Vagina (tissue), 2 donors: ENCODE data around the gene DNAAF3. TPM values are rescaled to one million over a fixed set of nuclear protein-coding genes. Genes with fewer than 3 reads are reported as not detected.

ENCODE experiments used
- DNase-seq, 2 donors: peaks; one replicate each; pipeline ENCODE4 v3.0.0-alpha.2; 2017; ENCODE audit errors: extremely low spot score in 2 of 2
- H3K27ac ChIP-seq: fragments of 200-600 bp; sonication (generic); one replicate; pipeline ENCODE4 v1.5.1; 2019
- H3K27me3 ChIP-seq: fragments of 200-600 bp; sonication (generic); one replicate; pipeline ENCODE4 v1.5.1; 2019
- H3K36me3 ChIP-seq, 2 donors: fragments of 200-600 bp; sonication (generic); one replicate each; pipeline ENCODE4 v1.5.1; 2017 to 2019
- H3K4me1 ChIP-seq: fragments of 200-600 bp; sonication (generic); one replicate; pipeline ENCODE4 v1.5.1; 2019
- H3K4me3 ChIP-seq, 2 donors: fragments of 200-600 bp; sonication (generic); 1 replicate in 1 of 2; 2 replicates in 1 of 2; pipeline ENCODE4 v1.5.1; 2016 to 2019
- H3K9me3 ChIP-seq: fragments of 200-600 bp; sonication (generic); one replicate; pipeline ENCODE4 v1.5.1; 2019
- POLR2A ChIP-seq, 2 donors: fragments of 450-650 bp; IDR thresholded peaks; one replicate each; pipeline ENCODE4 v1.6.1; 2017; ENCODE audit warnings: antibody characterized with exemption in 2 of 2, mild to moderate bottlenecking in 2 of 2, moderate library complexity in 2 of 2
- POLR2AphosphoS5 ChIP-seq, 2 donors: sonication (generic); formaldehyde crosslinking; IDR thresholded peaks; one replicate each; pipeline ENCODE4 v1.9.0; 2017; ENCODE audit warnings: antibody characterized with exemption in 2 of 2, mild to moderate bottlenecking in 2 of 2, low read depth in 1 of 2; ENCODE audit not compliant: insufficient read depth in 1 of 2
- intact Hi-C: fragments of 100-400 bp; cut with DNase I; formaldehyde crosslinking; loops from one replicate; pipeline ENCODE4 v1.15.1; 2023
- total RNA-seq: library from RNA; depleted of rRNA; stranded (reverse); fragments of >200 nt; gene quantifications from one replicate; pipeline ENCODE4 v1.2.3, GENCODE V29; 2016
- TF ChIP-seq, protein P1 (sequence below), 3 experiments: fragments of 450-650 bp in 2 of 3; fragments of 200-600 bp in 1 of 3; sonication (generic) in 1 of 3; IDR thresholded peaks; one replicate each; pipeline ENCODE4 v1.5.1; 2017 to 2019; ENCODE audit warnings: antibody characterized with exemption in 3 of 3, mild to moderate bottlenecking in 2 of 3, moderate library complexity in 2 of 3

The DNAAF3 gene
- total RNA-seq, 1 donor from 2014 or later, result 5.6 TPM

DNA sequence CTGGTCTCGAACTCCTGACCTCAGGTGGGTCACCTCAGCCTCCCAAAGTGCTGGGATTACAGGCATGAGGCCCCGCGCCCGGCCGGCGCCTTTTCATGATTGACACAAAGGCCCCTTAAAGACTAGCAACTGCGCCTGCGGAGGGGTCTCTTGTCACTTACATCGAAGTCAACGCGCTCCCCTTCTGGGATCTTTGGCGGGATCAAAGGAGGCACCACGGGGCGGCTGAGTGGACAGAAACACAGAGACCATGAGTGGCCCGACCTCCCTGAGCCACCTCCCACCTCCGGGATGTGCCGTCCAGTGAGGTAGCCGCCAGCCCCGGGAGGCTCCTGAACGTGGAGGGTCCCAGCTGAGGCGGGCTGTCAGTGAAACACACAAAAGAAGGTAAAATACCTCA, 24.7 kb downstream of the DNAAF3 start:
- no peak overlapping the region for H3K4me3 ChIP-seq
- H3K9me3 ChIP-seq, result no peaks in the 10 kb centered on the region
- no peak for DNase-seq
- H3K36me3 ChIP-seq, result no peaks in the 10 kb centered on the region
- H3K27me3 ChIP-seq, result peaks cover 4% of the 10 kb centered on the region
- H3K4me1 ChIP-seq, result peaks cover 9% of the 10 kb centered on the region
- H3K27ac ChIP-seq, result no peak overlapping the region
- no peak for TF ChIP-seq POLR2A (IDR thresholded peaks at IDR 0.05)
- no peak for TF ChIP-seq POLR2AphosphoS5 (IDR thresholded peaks at IDR 0.05; ENCODE audit: insufficient read depth in 1 of 2, low read depth in 1 of 2)
- TF ChIP-seq, protein P1, sequence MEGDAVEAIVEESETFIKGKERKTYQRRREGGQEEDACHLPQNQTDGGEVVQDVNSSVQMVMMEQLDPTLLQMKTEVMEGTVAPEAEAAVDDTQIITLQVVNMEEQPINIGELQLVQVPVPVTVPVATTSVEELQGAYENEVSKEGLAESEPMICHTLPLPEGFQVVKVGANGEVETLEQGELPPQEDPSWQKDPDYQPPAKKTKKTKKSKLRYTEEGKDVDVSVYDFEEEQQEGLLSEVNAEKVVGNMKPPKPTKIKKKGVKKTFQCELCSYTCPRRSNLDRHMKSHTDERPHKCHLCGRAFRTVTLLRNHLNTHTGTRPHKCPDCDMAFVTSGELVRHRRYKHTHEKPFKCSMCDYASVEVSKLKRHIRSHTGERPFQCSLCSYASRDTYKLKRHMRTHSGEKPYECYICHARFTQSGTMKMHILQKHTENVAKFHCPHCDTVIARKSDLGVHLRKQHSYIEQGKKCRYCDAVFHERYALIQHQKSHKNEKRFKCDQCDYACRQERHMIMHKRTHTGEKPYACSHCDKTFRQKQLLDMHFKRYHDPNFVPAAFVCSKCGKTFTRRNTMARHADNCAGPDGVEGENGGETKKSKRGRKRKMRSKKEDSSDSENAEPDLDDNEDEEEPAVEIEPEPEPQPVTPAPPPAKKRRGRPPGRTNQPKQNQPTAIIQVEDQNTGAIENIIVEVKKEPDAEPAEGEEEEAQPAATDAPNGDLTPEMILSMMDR (IDR thresholded peaks at IDR 0.05), result no peak
- intact Hi-C loops, result loop anchor here (10.0 kb wide), 2 partner anchors 273 to 363 kb away; no protein-coding TSS in a partner anchor

DNA sequence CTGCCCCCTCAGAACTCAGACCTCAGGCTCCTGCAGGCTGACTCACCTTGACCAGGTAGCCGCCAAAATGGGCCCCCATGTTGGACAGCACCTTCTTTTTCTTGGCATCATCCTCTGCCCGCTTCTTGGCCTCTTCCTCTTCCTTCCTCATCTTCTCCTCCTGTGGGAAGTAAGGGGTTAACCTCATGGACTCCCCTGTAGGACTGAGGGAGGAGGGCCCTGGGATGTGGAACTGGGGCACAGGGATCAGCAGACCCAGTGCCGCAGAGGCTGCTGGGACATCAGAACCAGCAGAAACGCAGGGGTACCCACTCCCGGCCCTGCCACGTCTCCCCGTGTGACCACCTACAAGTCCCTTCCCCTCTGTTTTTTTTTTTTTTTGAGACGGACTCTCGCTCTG, 28.5 kb downstream of the DNAAF3 start:
- TF ChIP-seq POLR2AphosphoS5 (IDR thresholded peaks at IDR 0.05; ENCODE audit: insufficient read depth in 1 of 2, low read depth in 1 of 2) (no peak), POLR2A (IDR thresholded peaks at IDR 0.05) (no peak)
- TF ChIP-seq, protein P1 (IDR thresholded peaks at IDR 0.05), result no peak
- Histone ChIP-seq H3K27me3 (no peaks in the 10 kb centered on the region), H3K9me3 (no peaks in the 10 kb centered on the region), H3K4me3 (no peak overlapping the region), H3K27ac (no peak overlapping the region), H3K36me3 (no peaks in the 10 kb centered on the region), H3K4me1 (no peaks in the 10 kb centered on the region)
- DNase-seq, result no peak
- intact Hi-C loops, result no loop called here

DNA sequence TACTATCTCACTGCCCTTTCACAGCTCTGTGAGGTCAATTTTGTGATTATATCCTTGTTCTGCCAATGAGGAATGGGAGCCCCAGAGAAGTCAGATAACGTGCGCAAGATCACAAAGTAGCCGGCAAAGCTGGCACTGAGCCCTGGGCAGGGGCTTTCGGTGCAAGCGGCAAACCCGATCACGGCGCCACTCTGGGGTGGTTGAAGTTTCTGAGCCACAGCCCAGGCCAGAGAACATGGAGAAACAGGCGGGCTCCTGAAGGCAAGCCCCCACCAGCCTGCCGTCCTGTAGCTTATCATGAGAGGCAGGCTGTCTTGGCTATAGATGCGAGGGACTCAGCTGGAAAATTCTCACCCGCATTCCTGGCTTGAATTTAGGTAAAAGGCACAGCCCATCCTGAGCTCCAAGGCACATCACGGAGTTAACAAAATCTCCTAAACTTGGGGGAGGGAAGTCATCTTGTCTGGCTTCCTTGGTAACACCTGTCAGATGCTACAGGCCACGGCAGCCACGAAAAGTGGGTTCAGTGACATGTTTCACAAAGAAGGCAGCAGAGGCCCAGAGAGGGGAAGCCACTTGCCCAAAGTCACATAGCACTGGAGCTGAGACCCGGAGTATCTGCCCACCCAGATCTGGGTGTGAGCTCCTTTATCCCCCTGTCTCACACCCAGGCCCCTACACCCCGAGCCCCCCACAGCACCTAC, 29.9 kb downstream of the DNAAF3 start:
- Histone ChIP-seq H3K4me3 (no peak overlapping the region), H3K27ac (no peak overlapping the region), H3K4me1 (no peaks in the 10 kb centered on the region), H3K9me3 (no peaks in the 10 kb centered on the region), H3K27me3 (no peaks in the 10 kb centered on the region), H3K36me3 (no peaks in the 10 kb centered on the region)
- TF ChIP-seq, protein P1 (IDR thresholded peaks at IDR 0.05), result no peak
- TF ChIP-seq POLR2A (IDR thresholded peaks at IDR 0.05), result no peak
- no peak for TF ChIP-seq POLR2AphosphoS5 (IDR thresholded peaks at IDR 0.05; ENCODE audit: insufficient read depth in 1 of 2, low read depth in 1 of 2)
- DNase-seq, result no peak
- intact Hi-C loops, result no loop called here

DNA sequence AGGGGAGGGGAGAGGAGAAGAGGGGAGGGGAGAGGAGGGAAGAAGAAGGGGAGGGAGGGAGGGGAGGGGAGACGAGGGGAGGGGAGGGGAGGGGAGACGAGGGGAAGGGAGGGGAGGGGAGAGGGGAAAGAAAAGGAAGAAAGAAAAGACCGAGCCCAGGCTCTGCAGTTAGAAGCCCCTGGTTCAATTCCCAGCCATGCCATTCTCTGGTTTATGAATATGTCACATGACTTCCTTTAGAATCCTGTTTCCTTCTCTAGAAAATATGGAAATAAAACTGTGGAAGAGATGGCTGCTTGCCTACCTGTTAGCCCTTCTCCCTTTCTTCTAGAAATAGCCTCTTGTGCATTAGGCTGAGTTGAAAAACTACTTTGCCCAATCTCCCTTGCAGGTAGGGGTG, 31.7 kb downstream of the DNAAF3 start:
- Histone ChIP-seq H3K27ac (no peak overlapping the region), H3K36me3 (no peaks in the 10 kb centered on the region), H3K4me1 (no peaks in the 10 kb centered on the region), H3K4me3 (no peak overlapping the region), H3K9me3 (no peaks in the 10 kb centered on the region), H3K27me3 (no peaks in the 10 kb centered on the region)
- TF ChIP-seq POLR2A (IDR thresholded peaks at IDR 0.05) (no peak), POLR2AphosphoS5 (IDR thresholded peaks at IDR 0.05; ENCODE audit: insufficient read depth in 1 of 2, low read depth in 1 of 2) (no peak)
- TF ChIP-seq, protein P1 (IDR thresholded peaks at IDR 0.05), result no peak
- intact Hi-C loops, result no loop called here
- DNase-seq, result no peak

DNA sequence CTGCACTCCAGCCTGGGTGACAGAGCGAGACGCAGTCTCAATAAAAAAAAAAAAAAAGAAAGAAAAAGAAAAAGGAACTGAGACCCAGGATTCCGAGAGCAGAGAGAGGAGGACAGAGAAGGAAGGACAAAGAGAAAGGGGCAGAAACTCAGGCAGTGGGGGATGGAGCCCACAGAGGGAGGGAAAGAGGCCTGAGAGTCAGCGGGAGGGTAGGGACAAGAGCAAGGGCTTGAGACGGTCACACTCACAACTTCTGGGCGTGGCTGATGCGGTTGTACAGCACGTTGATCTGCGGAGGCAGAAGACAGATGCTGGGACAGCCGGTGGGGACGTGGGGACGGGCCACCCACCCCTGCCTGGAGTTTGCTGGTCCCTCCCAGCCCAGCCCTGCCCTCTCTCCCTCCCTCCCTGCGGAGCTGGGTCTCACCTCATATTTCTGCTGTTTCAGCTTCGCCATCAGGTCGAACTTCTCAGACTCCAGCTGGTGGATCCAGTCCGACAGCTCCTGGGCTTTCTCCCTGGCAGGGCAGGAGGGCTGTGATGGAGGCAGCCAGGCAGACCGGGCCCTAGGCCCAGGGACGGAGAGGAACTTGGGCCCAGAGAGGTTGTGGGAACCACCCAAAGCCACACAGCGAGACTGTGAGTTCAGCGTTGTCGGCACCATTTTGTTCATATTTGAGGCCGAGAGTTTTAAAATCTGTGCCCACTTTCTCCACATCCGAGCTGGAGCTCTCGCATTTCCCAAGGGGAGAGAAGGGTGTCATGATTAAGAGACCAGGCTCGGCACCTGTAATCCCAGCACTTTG, 32.6 kb downstream of the DNAAF3 start:
- Histone ChIP-seq H3K27ac (no peak overlapping the region), H3K36me3 (no peaks in the 10 kb centered on the region), H3K4me3 (no peak overlapping the region), H3K27me3 (no peaks in the 10 kb centered on the region), H3K4me1 (no peaks in the 10 kb centered on the region), H3K9me3 (no peaks in the 10 kb centered on the region)
- intact Hi-C loops, result no loop called here
- TF ChIP-seq POLR2AphosphoS5 (IDR thresholded peaks at IDR 0.05; ENCODE audit: insufficient read depth in 1 of 2, low read depth in 1 of 2), result no peak
- TF ChIP-seq, protein P1 (IDR thresholded peaks at IDR 0.05), result no peak
- TF ChIP-seq POLR2A (IDR thresholded peaks at IDR 0.05), result no peak
- DNase-seq, result no peak
